Activated CD4-positive, alpha-beta T cell treated with anti-CD3 and anti-CD28 coated beads, Interleukin-2, amount 50 U/mL, for 4 hours (primary cell): Measurements from ENCODE around the gene DEDD2.

ENCODE experiments used
- DNase-seq, 2 experiments: peaks; one replicate each; pipeline ENCODE4 v3.0.0-alpha.2; 2020

The DEDD2 gene

GRCh38 chr19:42248270-42249148, 31.0 kb upstream of the DEDD2 start:
- DNase-seq = no peak

GRCh38 chr19:42247640-42248199, 30.2 kb upstream of the DEDD2 start:
- DNase-seq = no peak

- no peak for DNase-seq
Observed at GRCh38 chr19:42246922-42247639, 29.6 kb upstream of the DEDD2 start.

- DNase-seq = no peak
Observed at GRCh38 chr19:42246143-42246921, 28.9 kb upstream of the DEDD2 start.

GRCh38 chr19:42245231-42245630, 27.8 kb upstream of the DEDD2 start:
- no peak for DNase-seq

GRCh38 chr19:42244347-42245220, 27.1 kb upstream of the DEDD2 start:
- peak; percentile 88 to 89 for DNase-seq

GRCh38 chr19:42242512-42243409, 25.3 kb upstream of the DEDD2 start, which contains the start of gene GSK3A:
Gene GSK3A (minus strand): TSS chr19:42242602. CDS start chr19:42242465, 137 bp downstream.
- DNase-seq = peak; percentile 94 to 95

- DNase-seq = peak; percentile 21 to 34
Observed at GRCh38 chr19:42242069-42242511, 24.6 kb upstream of the DEDD2 start.

- no peak for DNase-seq
Observed at GRCh38 chr19:42241279-42241678, 23.8 kb upstream of the DEDD2 start.

- no peak for DNase-seq
Observed at GRCh38 chr19:42239544-42240220, 22.2 kb upstream of the DEDD2 start.

- no peak for DNase-seq
Observed at GRCh38 chr19:42235181-42235580, 17.7 kb upstream of the DEDD2 start.

GRCh38 chr19:42234364-42234763, 16.9 kb upstream of the DEDD2 start:
- DNase-seq = no peak

GRCh38 chr19:42233678-42234292, 16.3 kb upstream of the DEDD2 start:
- no peak for DNase-seq

- DNase-seq = no peak
Observed at GRCh38 chr19:42233106-42233505, 15.6 kb upstream of the DEDD2 start.

- DNase-seq = no peak
Observed at GRCh38 chr19:42232435-42232834, 15.0 kb upstream of the DEDD2 start.

GRCh38 chr19:42230571-42230970, 13.1 kb upstream of the DEDD2 start:
- no peak for DNase-seq

GRCh38 chr19:42229855-42230351, 12.4 kb upstream of the DEDD2 start:
- DNase-seq = no peak

- no peak for DNase-seq
Observed at GRCh38 chr19:42229301-42229854, 11.9 kb upstream of the DEDD2 start.

GRCh38 chr19:42228641-42229040, 11.2 kb upstream of the DEDD2 start:
- DNase-seq = no peak
